ENCODE measurements around the gene HOXA7. TPM values are rescaled to one million over a fixed set of nuclear protein-coding genes. Genes with fewer than 3 reads are reported as not detected.
A peak's percentile ranks its signal among the peaks of the same experiment; 100 is the strongest.

The HOXA7 gene
- total RNA-seq, 6 experiments from 2014 or later: 6.2 to 8.2 (median 6.8) TPM

DNA sequence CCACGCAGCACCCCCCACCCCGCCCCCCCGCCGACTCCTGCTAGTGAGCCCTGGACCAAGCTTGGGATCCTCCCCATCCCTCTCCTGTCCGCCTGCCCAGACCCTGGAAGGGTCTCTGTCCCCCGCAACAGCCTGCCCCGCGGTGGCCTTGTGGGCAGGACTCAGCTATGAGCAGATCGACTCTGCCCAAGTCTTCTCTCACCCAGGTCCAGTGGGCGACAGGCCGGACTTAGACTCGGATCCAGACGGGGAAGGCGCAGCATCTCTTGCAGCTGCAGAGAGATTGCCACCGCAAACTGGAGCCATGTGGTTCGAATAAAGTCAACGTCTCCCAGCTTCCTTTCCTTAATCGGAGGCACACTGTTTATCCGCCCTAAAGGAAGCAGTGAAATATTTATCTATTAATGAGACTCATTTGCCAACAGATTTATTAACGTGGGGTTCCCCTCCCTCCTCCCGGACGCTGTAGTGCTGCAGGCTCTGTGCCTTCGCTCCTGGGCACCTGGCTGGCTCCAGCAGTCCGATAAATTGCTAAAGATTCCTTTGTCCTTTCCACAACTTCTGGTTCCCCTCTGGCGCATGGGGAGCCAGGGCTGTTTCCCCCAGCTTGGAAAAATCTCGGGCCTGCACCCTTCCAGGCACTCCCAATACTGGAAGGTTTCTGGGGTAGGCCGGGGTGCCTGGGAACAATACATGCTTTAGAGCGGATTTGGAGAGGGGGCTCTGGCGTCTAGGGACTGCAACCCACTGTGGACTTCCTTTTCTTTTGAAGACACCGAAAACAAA, 634 bp upstream of the HOXA7 start:
- Mint-ChIP-seq H3K27me3 (ENCODE audit: insufficient read depth) (peaks cover 11% of the 10 kb centered on the region), H3K4me3 (peak overlapping the region; percentile 91), H3K9me3 (no peaks in the 10 kb centered on the region), H3K36me3 (ENCODE audit: low read depth) (peaks cover 7% of the 10 kb centered on the region), H3K27ac (no peak overlapping the region), H3K4me1 (ENCODE audit: low read depth) (peaks cover 30% of the 10 kb centered on the region)
- TF ChIP-seq, protein P1, sequence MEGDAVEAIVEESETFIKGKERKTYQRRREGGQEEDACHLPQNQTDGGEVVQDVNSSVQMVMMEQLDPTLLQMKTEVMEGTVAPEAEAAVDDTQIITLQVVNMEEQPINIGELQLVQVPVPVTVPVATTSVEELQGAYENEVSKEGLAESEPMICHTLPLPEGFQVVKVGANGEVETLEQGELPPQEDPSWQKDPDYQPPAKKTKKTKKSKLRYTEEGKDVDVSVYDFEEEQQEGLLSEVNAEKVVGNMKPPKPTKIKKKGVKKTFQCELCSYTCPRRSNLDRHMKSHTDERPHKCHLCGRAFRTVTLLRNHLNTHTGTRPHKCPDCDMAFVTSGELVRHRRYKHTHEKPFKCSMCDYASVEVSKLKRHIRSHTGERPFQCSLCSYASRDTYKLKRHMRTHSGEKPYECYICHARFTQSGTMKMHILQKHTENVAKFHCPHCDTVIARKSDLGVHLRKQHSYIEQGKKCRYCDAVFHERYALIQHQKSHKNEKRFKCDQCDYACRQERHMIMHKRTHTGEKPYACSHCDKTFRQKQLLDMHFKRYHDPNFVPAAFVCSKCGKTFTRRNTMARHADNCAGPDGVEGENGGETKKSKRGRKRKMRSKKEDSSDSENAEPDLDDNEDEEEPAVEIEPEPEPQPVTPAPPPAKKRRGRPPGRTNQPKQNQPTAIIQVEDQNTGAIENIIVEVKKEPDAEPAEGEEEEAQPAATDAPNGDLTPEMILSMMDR (IDR thresholded peaks at IDR 0.05): no peak
- no peak for DNase-seq

DNA sequence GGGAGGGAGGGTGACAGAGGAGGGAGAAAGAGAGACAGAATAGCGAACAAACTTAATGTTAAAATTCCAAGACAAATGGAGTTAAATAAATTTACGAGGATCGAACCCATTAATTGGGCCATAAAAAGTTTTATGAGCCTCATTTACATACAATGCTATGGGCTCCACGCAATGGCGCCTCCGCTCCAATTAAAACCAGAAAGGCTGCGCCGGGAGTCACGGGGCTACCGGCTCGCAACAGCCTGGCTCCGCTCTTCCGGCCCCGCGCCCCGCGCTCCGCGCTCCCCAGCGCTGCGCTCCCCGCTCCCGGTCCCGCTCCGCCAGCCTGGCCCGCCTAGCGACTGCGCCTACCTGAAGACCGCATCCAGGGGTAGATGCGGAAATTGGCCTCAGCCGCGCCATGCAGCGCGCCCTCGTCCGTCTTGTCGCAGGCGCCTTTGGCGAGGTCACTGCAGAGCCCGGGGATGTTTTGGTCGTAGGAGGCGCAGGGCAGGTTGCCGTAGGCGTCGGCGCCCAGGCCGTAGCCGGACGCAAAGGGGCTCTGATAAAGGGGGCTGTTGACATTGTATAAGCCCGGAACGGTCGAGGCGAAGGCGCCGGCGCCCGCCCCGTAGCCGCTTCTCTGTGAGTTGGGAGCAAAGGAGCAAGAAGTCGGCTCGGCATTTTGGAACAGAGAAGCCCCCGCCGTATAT, 513 bp downstream of the HOXA7 start:
- peaks cover 39% of the 10 kb centered on the region for H3K4me1 Mint-ChIP-seq (ENCODE audit: low read depth)

DNA sequence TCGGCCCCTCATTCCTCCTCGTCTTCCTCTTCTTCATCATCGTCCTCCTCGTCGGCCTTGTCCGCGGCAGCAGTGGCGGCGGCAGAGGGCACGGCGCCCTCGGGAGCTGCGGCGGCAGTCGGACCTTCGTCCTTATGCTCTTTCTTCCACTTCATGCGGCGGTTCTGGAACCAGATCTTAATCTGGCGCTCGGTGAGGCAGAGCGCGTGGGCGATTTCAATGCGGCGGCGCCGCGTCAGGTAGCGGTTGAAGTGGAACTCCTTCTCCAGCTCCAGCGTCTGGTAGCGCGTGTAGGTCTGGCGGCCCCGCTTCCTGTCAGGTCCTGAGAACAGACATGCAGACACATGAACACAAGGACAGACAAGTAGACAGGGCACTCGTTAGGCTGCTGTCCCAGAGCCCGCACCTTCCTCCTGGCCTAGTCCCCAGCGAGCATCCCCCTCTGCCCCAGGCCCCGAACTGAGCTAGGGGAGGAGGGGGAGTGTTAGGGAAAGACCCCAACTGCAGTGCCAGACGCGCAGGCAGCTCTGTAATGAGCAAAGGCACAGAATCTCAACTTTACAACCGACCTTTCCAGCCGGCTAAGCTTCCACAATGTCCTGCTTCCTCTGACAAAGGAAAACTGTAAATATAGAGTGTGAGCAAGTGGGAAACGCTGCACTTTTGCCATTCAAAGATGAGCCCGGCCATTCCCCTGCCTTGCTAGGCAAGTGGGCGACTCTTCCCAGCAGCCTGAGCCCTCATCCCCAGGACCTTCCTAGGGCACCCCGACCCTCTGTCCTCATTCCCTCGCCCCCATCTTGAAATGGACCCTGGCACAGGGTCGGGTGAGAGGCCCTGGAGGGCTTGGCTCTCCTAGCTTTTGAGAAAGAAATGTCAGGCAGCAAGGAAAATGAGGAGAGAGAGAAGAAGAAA, 1.3 kb downstream of the HOXA7 start:
- H3K4me3 Mint-ChIP-seq: peak overlapping the region; percentile 91
- H3K9me3 Mint-ChIP-seq: no peaks in the 10 kb centered on the region
- peaks cover 11% of the 10 kb centered on the region for H3K27me3 Mint-ChIP-seq (ENCODE audit: insufficient read depth)
- peak overlapping the region; percentile 91 for H3K27ac Mint-ChIP-seq
- DNase-seq: no peak
- TF ChIP-seq, protein P1 (IDR thresholded peaks at IDR 0.05): no peak
- peaks cover 44% of the 10 kb centered on the region for H3K4me1 Mint-ChIP-seq (ENCODE audit: low read depth)
- peaks cover 5% of the 10 kb centered on the region for H3K36me3 Mint-ChIP-seq (ENCODE audit: low read depth)

More for the DNA sequence above, 513 bp downstream of the HOXA7 start:
- H3K4me3 Mint-ChIP-seq: peak overlapping the region; percentile 91
- peaks cover 5% of the 10 kb centered on the region for H3K36me3 Mint-ChIP-seq (ENCODE audit: low read depth)
- H3K9me3 Mint-ChIP-seq: no peaks in the 10 kb centered on the region
- no peak for DNase-seq
- H3K27ac Mint-ChIP-seq: peak overlapping the region; percentile 91
- H3K27me3 Mint-ChIP-seq (ENCODE audit: insufficient read depth): peaks cover 11% of the 10 kb centered on the region
- TF ChIP-seq, protein P1 (IDR thresholded peaks at IDR 0.05): no peak

DNA sequence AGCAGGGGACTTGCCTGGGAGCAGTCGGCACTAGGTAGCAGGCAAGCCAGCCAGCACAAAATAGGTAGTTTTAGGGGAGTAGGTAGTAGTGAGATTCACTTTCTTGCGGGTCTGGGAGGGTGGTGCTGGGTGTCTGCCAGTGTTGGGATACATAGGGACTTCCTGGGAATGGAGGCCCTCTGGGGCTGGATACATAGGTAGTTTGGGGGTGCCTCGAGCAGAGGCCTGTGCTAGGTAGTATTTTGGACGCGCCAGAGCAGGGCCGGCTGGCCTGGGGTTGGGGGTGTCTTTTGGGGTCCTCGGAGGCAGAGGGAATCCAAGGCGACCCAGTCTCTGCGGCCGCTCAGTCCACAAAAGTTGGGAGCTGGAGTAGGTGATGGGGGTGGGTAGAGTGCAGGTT, 2.1 kb downstream of the HOXA7 start:
- Mint-ChIP-seq H3K4me3 (peak overlapping the region; percentile 91), H3K27me3 (ENCODE audit: insufficient read depth) (peaks cover 11% of the 10 kb centered on the region), H3K36me3 (ENCODE audit: low read depth) (peaks cover 5% of the 10 kb centered on the region), H3K9me3 (no peaks in the 10 kb centered on the region), H3K4me1 (ENCODE audit: low read depth) (peaks cover 52% of the 10 kb centered on the region), H3K27ac (peak overlapping the region; percentile 91; the same call in 1 of the 2 replicates)
- TF ChIP-seq, protein P1 (IDR thresholded peaks at IDR 0.05): no peak
- no peak for DNase-seq

DNA sequence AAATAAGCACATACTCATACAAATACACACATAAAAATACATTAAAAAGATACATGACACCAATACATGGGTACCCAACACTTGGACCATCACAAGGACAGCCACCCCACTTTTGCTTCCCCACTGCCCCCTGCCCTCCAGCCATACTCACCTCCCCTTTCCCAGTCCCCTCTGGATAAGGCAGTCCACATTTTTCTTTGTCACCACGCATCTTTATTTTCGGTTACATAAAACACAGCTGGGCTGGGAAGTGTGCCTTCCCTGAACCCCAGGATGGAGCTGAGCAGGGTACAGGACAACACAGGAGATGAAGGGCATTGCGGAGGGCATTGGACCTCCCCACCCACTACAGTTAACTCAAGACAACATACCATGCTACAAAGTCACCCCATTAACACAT, 2.9 kb downstream of the HOXA7 start:
- TF ChIP-seq, protein P1 (IDR thresholded peaks at IDR 0.05): no peak

More for the DNA sequence above, 2.9 kb downstream of the HOXA7 start:
- peak overlapping the region; percentile 91; the same call in 1 of the 2 replicates for H3K4me3 Mint-ChIP-seq
- H3K27ac Mint-ChIP-seq: peak overlapping the region; percentile 91
- peaks cover 59% of the 10 kb centered on the region for H3K4me1 Mint-ChIP-seq (ENCODE audit: low read depth)
- peaks cover 5% of the 10 kb centered on the region for H3K36me3 Mint-ChIP-seq (ENCODE audit: low read depth)
- H3K9me3 Mint-ChIP-seq: no peaks in the 10 kb centered on the region
- no peak for DNase-seq
- peaks cover 11% of the 10 kb centered on the region for H3K27me3 Mint-ChIP-seq (ENCODE audit: insufficient read depth)

Data from HFFc6 (cell line).